Measurements from ENCODE around the gene KDELR3.

DNA sequence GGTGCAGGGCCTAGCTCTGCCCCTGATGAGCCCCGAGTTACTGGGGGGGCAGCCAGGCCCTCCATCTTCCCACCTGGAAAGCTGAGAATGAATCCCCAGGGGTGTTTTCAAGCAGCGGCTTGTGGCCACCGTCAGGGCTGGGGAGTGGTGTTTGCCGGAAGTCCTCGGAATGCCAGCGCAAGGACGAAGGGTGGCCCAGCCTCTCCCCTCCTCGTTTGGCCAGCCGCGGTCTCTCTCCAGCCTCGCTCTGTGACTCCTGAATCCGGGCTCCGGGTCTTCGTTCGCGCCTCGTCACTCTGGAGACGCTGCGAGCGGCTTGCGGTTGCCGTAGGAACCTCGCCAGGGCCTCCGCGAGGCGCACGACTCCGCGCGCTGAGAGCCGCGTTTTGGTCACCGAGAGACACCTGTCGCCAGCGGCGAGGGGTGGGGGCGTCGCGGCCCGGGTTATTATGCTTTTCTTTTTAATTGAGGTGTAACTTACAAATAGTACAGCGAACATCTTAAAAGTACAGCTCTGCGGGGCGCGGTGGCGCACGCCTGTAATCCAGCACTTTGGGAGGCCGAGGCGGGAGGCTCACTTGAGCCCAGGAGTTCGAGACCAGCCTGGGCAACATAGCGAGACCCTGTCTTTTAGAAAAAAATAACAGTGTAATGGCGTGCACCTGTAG, 6.3 kb upstream of the KDELR3 start:
- TF ChIP-seq EP300 (IDR thresholded peaks at IDR 0.05; ENCODE audit: borderline replicate concordance in 1 of 2, low read depth in 2 of 2, low read length in 2 of 2) (peak in 1 of 2 experiments; percentile 84; a peak in 1 of 3 replicates), BCL11A (IDR thresholded peaks at IDR 0.05; ENCODE audit: low read depth in 2 of 2, low read length in 2 of 2) (no peak), TBP (IDR thresholded peaks at IDR 0.05; ENCODE audit: low read depth, low read length) (peak; percentile 57; the same call in 1 of the 2 replicates), ZNF274 (IDR thresholded peaks at IDR 0.05; ENCODE audit: borderline replicate concordance, extremely low read depth, low read length) (no peak), SIN3A (conservative IDR thresholded peaks at IDR 0.05 in 1 of 2, IDR thresholded peaks at IDR 0.05 in 1 of 2; ENCODE audit: low read depth in 1 of 2, low read length in 2 of 2) (peak; percentile 34 to 90; a peak in 1 of 4 replicates), NRF1 (IDR thresholded peaks at IDR 0.05; ENCODE audit: low read depth, low read length) (no peak), POLR2A (IDR thresholded peaks at IDR 0.05; ENCODE audit: control extremely low read depth in 1 of 2, low read depth in 2 of 2, low read length in 2 of 2) (no peak), CEBPB (IDR thresholded peaks at IDR 0.05; ENCODE audit: low read depth, low read length) (no peak), GTF2F1 (IDR thresholded peaks at IDR 0.05; ENCODE audit: borderline replicate concordance, low read depth, low read length) (no peak), EZH2 (IDR thresholded peaks at IDR 0.05; ENCODE audit: low read depth, low read length, severe bottlenecking) (no peak)
- TF ChIP-seq, protein P1, sequence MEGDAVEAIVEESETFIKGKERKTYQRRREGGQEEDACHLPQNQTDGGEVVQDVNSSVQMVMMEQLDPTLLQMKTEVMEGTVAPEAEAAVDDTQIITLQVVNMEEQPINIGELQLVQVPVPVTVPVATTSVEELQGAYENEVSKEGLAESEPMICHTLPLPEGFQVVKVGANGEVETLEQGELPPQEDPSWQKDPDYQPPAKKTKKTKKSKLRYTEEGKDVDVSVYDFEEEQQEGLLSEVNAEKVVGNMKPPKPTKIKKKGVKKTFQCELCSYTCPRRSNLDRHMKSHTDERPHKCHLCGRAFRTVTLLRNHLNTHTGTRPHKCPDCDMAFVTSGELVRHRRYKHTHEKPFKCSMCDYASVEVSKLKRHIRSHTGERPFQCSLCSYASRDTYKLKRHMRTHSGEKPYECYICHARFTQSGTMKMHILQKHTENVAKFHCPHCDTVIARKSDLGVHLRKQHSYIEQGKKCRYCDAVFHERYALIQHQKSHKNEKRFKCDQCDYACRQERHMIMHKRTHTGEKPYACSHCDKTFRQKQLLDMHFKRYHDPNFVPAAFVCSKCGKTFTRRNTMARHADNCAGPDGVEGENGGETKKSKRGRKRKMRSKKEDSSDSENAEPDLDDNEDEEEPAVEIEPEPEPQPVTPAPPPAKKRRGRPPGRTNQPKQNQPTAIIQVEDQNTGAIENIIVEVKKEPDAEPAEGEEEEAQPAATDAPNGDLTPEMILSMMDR (IDR thresholded peaks at IDR 0.05; ENCODE audit: control extremely low read depth in 1 of 3, insufficient read depth in 1 of 3, low read depth in 1 of 3, low read length in 3 of 3), result no peak
- TF ChIP-seq, protein P2, sequence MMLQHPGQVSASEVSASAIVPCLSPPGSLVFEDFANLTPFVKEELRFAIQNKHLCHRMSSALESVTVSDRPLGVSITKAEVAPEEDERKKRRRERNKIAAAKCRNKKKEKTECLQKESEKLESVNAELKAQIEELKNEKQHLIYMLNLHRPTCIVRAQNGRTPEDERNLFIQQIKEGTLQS (IDR thresholded peaks at IDR 0.05; ENCODE audit: insufficient read depth, low read depth, low read length), result no peak
- TF ChIP-seq, protein P3, sequence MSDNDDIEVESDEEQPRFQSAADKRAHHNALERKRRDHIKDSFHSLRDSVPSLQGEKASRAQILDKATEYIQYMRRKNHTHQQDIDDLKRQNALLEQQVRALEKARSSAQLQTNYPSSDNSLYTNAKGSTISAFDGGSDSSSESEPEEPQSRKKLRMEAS (IDR thresholded peaks at IDR 0.05), result peak; percentile 52
